ENCODE results near the gene DPP6.

DNA sequence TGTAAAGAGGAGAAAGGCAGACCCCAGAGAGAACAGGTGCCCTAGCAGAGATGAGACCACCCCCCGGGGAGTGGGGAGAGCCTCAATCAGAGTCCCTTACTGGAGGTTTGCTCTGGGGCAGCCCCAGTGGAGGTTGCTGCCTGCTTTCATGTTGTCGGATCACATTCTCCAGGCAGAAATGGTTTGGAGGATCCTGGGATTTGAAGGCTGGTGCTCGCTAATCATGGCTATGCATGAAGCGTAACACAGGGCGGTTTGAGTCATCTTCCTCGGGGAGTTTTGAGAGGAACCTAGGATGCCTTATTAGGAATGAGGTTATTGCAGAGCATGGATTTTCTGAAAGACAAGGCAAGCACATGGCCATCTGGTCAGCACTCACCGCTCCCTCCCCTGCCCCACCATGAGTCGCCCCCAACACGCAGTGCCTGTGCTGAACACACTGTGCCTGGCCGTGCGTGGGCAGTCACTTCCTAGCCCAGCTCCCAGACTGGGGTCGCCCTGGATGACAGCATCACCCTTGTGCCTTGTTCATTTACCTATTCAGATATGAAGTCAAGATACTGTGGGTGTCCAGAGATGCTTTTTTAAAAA is 319.9 kb downstream of the DPP6 start:
- TF ChIP-seq, protein P1, sequence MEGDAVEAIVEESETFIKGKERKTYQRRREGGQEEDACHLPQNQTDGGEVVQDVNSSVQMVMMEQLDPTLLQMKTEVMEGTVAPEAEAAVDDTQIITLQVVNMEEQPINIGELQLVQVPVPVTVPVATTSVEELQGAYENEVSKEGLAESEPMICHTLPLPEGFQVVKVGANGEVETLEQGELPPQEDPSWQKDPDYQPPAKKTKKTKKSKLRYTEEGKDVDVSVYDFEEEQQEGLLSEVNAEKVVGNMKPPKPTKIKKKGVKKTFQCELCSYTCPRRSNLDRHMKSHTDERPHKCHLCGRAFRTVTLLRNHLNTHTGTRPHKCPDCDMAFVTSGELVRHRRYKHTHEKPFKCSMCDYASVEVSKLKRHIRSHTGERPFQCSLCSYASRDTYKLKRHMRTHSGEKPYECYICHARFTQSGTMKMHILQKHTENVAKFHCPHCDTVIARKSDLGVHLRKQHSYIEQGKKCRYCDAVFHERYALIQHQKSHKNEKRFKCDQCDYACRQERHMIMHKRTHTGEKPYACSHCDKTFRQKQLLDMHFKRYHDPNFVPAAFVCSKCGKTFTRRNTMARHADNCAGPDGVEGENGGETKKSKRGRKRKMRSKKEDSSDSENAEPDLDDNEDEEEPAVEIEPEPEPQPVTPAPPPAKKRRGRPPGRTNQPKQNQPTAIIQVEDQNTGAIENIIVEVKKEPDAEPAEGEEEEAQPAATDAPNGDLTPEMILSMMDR (conservative IDR thresholded peaks at IDR 0.05; ENCODE audit: low read length): no peak
- TF ChIP-seq EZH2phosphoT487 (IDR thresholded peaks at IDR 0.05; ENCODE audit: borderline replicate concordance): no peak

Measured in Loucy (cell line).